ENCODE results near the gene HCAR1. TPM values are rescaled to one million over a fixed set of nuclear protein-coding genes. Genes with fewer than 3 reads are reported as not detected.
"Not testable (repeated sequence)": the region's sequence is repeated elsewhere in the genome, so short reads cannot be mapped to it uniquely, and the experiment has no call there.

Gene HCAR1
- total and polyA plus RNA-seq, 2 donors (not counting 1 experiment from before 2014, with no cell fraction given): 1.1 to 1.5 TPM

- Histone ChIP-seq H2AFZ (ENCODE audit: low read length) (no peak overlapping the region), H3K9me3 (ENCODE audit: control insufficient read depth, insufficient read depth, low read depth, low read length) (no peaks in the 10 kb centered on the region), H3K4me2 (ENCODE audit: extremely low read depth, insufficient read depth, low read length) (no peak overlapping the region), H3K27ac (ENCODE audit: insufficient read depth, low read length) (no peak overlapping the region), H3K9ac (ENCODE audit: insufficient read depth, low read length) (no peak overlapping the region), H3K27me3 (ENCODE audit: control insufficient read depth, insufficient read depth, low read length) (no peaks in the 10 kb centered on the region), H3K4me3 (replicated peaks in 1 of 4; ENCODE audit: control extremely low read depth in 1 of 4, insufficient read depth in 1 of 4, low read depth in 3 of 4, low read length in 4 of 4) (no peak overlapping the region), H3K36me3 (ENCODE audit: control insufficient read depth, insufficient read depth, low read length) (no peaks in the 10 kb centered on the region), H4K20me1 (ENCODE audit: control insufficient read depth, extremely low read depth, insufficient read depth, low read length) (no peaks in the 10 kb centered on the region), H3K79me2 (ENCODE audit: control insufficient read depth, insufficient read depth, low read length) (no peaks in the 10 kb centered on the region), H3K4me1 (ENCODE audit: control insufficient read depth, extremely low read depth, insufficient read depth, low read length) (no peaks in the 10 kb centered on the region)
- TF ChIP-seq EZH2 (IDR thresholded peaks at IDR 0.05; ENCODE audit: low read length, missing control alignments): no peak
- no peak for TF ChIP-seq CTCF (conservative IDR thresholded peaks at IDR 0.05 in 1 of 2, IDR thresholded peaks at IDR 0.05 in 1 of 2; ENCODE audit: low read depth in 1 of 2, low read length in 2 of 2)
- DNase-seq (ENCODE audit: low read depth in 2 of 2): peak in 1 of 2 donors; percentile 65
Observed at GRCh38 chr12:122721057-122721545, 9.5 kb downstream of the HCAR1 start.

- not testable (repeated sequence) for H3K27ac ChIP-seq (ENCODE audit: insufficient read depth, low read length); H3K27me3 ChIP-seq (ENCODE audit: control insufficient read depth, insufficient read depth, low read length)
Observed at GRCh38 chr12:122716658-122717057, 14.0 kb downstream of the HCAR1 start, which contains the start of gene HCAR3. Gene HCAR3, minus strand, starts transcription at chr12:122716811. Its CDS starts 74 bp downstream, at chr12:122716737.

GRCh38 chr12:122715211-122715610 is 15.4 kb downstream of the HCAR1 start:
- H4K20me1 ChIP-seq (ENCODE audit: control insufficient read depth, extremely low read depth, insufficient read depth, low read length); H2AFZ ChIP-seq (ENCODE audit: low read length); H3K27me3 ChIP-seq (ENCODE audit: control insufficient read depth, insufficient read depth, low read length); H3K27ac ChIP-seq (ENCODE audit: insufficient read depth, low read length); H3K4me1 ChIP-seq (ENCODE audit: control insufficient read depth, extremely low read depth, insufficient read depth, low read length); DNase-seq (ENCODE audit: low read depth in 2 of 2); H3K79me2 ChIP-seq (ENCODE audit: control insufficient read depth, insufficient read depth, low read length); H3K9ac ChIP-seq (ENCODE audit: insufficient read depth, low read length); H3K4me2 ChIP-seq (ENCODE audit: extremely low read depth, insufficient read depth, low read length); H3K36me3 ChIP-seq (ENCODE audit: control insufficient read depth, insufficient read depth, low read length); H3K9me3 ChIP-seq (ENCODE audit: control insufficient read depth, insufficient read depth, low read depth, low read length); H3K4me3 ChIP-seq (replicated peaks in 1 of 4; ENCODE audit: control extremely low read depth in 1 of 4, insufficient read depth in 1 of 4, low read depth in 3 of 4, low read length in 4 of 4): not testable (repeated sequence)

More at GRCh38 chr12:122716658-122717057, 14.0 kb downstream of the HCAR1 start, which contains the start of gene HCAR3:
- not testable (repeated sequence) for H3K9me3 ChIP-seq (ENCODE audit: control insufficient read depth, insufficient read depth, low read depth, low read length); H3K9ac ChIP-seq (ENCODE audit: insufficient read depth, low read length); H3K36me3 ChIP-seq (ENCODE audit: control insufficient read depth, insufficient read depth, low read length); H2AFZ ChIP-seq (ENCODE audit: low read length); H3K4me1 ChIP-seq (ENCODE audit: control insufficient read depth, extremely low read depth, insufficient read depth, low read length); H4K20me1 ChIP-seq (ENCODE audit: control insufficient read depth, extremely low read depth, insufficient read depth, low read length); H3K79me2 ChIP-seq (ENCODE audit: control insufficient read depth, insufficient read depth, low read length); H3K4me3 ChIP-seq (replicated peaks in 1 of 4; ENCODE audit: control extremely low read depth in 1 of 4, insufficient read depth in 1 of 4, low read depth in 3 of 4, low read length in 4 of 4); H3K4me2 ChIP-seq (ENCODE audit: extremely low read depth, insufficient read depth, low read length); DNase-seq (ENCODE audit: low read depth in 2 of 2)

- H3K9me3 ChIP-seq (ENCODE audit: control insufficient read depth, insufficient read depth, low read depth, low read length); DNase-seq (ENCODE audit: low read depth in 2 of 2); H3K27me3 ChIP-seq (ENCODE audit: control insufficient read depth, insufficient read depth, low read length); H4K20me1 ChIP-seq (ENCODE audit: control insufficient read depth, extremely low read depth, insufficient read depth, low read length); H3K9ac ChIP-seq (ENCODE audit: insufficient read depth, low read length); H2AFZ ChIP-seq (ENCODE audit: low read length); H3K36me3 ChIP-seq (ENCODE audit: control insufficient read depth, insufficient read depth, low read length); H3K4me2 ChIP-seq (ENCODE audit: extremely low read depth, insufficient read depth, low read length); H3K79me2 ChIP-seq (ENCODE audit: control insufficient read depth, insufficient read depth, low read length); H3K4me1 ChIP-seq (ENCODE audit: control insufficient read depth, extremely low read depth, insufficient read depth, low read length); H3K27ac ChIP-seq (ENCODE audit: insufficient read depth, low read length); H3K4me3 ChIP-seq (replicated peaks in 1 of 4; ENCODE audit: control extremely low read depth in 1 of 4, insufficient read depth in 1 of 4, low read depth in 3 of 4, low read length in 4 of 4): not testable (repeated sequence)
Observed at GRCh38 chr12:122713491-122714188, 17.0 kb downstream of the HCAR1 start.

GRCh38 chr12:122711266-122711665 is 19.4 kb downstream of the HCAR1 start:
- H3K4me1 ChIP-seq (ENCODE audit: control insufficient read depth, extremely low read depth, insufficient read depth, low read length); H3K4me3 ChIP-seq (replicated peaks in 1 of 4; ENCODE audit: control extremely low read depth in 1 of 4, insufficient read depth in 1 of 4, low read depth in 3 of 4, low read length in 4 of 4); H3K27ac ChIP-seq (ENCODE audit: insufficient read depth, low read length); H3K36me3 ChIP-seq (ENCODE audit: control insufficient read depth, insufficient read depth, low read length); H3K79me2 ChIP-seq (ENCODE audit: control insufficient read depth, insufficient read depth, low read length); DNase-seq (ENCODE audit: low read depth in 2 of 2); H3K9me3 ChIP-seq (ENCODE audit: control insufficient read depth, insufficient read depth, low read depth, low read length); H2AFZ ChIP-seq (ENCODE audit: low read length); H3K9ac ChIP-seq (ENCODE audit: insufficient read depth, low read length); H3K4me2 ChIP-seq (ENCODE audit: extremely low read depth, insufficient read depth, low read length); H4K20me1 ChIP-seq (ENCODE audit: control insufficient read depth, extremely low read depth, insufficient read depth, low read length); H3K27me3 ChIP-seq (ENCODE audit: control insufficient read depth, insufficient read depth, low read length): not testable (repeated sequence)

- not testable (repeated sequence) for H3K4me1 ChIP-seq (ENCODE audit: control insufficient read depth, extremely low read depth, insufficient read depth, low read length); H3K9me3 ChIP-seq (ENCODE audit: control insufficient read depth, insufficient read depth, low read depth, low read length); H3K4me3 ChIP-seq (replicated peaks in 1 of 4; ENCODE audit: control extremely low read depth in 1 of 4, insufficient read depth in 1 of 4, low read depth in 3 of 4, low read length in 4 of 4); H3K4me2 ChIP-seq (ENCODE audit: extremely low read depth, insufficient read depth, low read length); H3K27me3 ChIP-seq (ENCODE audit: control insufficient read depth, insufficient read depth, low read length); H2AFZ ChIP-seq (ENCODE audit: low read length); H3K36me3 ChIP-seq (ENCODE audit: control insufficient read depth, insufficient read depth, low read length); H4K20me1 ChIP-seq (ENCODE audit: control insufficient read depth, extremely low read depth, insufficient read depth, low read length); H3K9ac ChIP-seq (ENCODE audit: insufficient read depth, low read length); DNase-seq (ENCODE audit: low read depth in 2 of 2); H3K27ac ChIP-seq (ENCODE audit: insufficient read depth, low read length); H3K79me2 ChIP-seq (ENCODE audit: control insufficient read depth, insufficient read depth, low read length)
Observed at GRCh38 chr12:122710341-122710740, 20.3 kb downstream of the HCAR1 start.

All from fibroblast of lung (primary cell).